ENCODE data around the gene CTSS. TPM values are rescaled to one million over a fixed set of nuclear protein-coding genes. Genes with fewer than 3 reads are reported as not detected.
"Not testable (repeated sequence)": the region's sequence is repeated elsewhere in the genome, so short reads cannot be mapped to it uniquely, and the experiment has no call there.

CTSS gene
- 5.6 and 6.1 TPM in 2 replicates for total RNA-seq (2014; rRNA removed)
- polyA plus RNA-seq (2012): 3.1 TPM

DNA sequence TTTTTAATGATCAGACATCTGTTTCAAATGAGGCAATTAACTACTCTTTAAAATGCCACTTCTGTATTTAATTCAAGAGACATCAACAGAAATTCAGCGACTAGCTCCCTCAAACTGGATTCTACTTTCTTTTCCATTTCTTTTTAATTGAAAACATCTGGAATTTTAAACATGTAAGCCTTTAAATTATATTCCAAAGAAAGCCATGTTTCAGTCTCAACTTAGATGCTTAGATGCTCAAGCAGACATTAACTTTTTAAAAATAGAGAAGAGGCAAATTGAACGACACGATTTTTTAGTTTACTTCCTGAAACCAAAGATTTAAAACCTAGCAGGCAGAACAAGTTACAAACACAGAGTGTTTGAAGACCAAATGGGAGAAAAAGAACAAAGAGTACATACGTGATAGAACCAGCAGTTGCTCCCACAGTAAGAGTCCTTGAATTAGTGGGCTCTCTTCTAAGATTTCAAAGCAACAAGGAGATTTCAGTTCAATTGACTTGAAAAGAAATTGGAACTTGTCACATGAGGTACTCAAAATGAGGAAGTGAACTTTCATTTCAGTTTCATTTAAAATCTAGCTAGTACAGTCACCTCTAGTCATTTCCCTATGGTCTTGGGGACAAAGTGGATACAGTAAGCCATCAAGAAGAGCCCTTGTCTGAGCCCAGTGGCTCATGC is at the start of gene CTSS:
Gene CTSS, minus strand, starts transcription at position 483 of the 681 bp plus-strand sequence. CDS start 1,015 bp downstream, outside the sequence.
- peak; percentile 20 for DNase-seq (ENCODE audit: low read depth)

DNA sequence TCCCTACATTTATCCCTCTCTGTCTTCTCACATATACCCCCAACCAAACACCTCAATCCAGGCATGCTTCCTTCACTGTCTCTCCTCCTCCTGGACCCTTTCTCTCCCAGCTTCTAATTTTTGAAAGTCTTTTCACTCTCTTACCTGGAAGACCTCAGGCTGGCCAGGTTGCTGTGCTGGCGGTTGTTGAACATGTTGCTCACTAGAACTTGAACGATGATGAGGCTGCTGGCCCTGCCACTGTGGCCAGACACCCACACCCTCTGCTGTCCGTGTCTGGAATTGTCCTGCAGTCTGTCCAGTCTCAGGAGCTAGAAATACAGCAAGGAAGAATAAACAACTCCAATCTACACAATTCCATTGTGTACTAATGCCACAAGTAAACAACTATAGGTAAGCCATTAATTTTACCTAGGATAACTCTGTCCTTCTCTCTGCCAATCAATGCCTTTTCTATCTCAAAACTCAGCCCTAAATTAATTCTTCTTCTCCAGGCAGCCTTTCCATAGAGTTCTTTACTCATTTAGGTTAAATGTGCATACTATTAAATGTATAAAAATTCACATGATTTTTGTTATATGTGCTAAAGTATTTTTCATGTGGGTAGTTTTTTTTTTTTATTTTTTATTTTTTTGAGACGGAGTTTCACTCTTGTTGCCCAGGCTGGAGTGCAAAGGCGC is 47.6 kb upstream of the CTSS start:
- DNase-seq (ENCODE audit: low read depth): peak; percentile 49

DNA sequence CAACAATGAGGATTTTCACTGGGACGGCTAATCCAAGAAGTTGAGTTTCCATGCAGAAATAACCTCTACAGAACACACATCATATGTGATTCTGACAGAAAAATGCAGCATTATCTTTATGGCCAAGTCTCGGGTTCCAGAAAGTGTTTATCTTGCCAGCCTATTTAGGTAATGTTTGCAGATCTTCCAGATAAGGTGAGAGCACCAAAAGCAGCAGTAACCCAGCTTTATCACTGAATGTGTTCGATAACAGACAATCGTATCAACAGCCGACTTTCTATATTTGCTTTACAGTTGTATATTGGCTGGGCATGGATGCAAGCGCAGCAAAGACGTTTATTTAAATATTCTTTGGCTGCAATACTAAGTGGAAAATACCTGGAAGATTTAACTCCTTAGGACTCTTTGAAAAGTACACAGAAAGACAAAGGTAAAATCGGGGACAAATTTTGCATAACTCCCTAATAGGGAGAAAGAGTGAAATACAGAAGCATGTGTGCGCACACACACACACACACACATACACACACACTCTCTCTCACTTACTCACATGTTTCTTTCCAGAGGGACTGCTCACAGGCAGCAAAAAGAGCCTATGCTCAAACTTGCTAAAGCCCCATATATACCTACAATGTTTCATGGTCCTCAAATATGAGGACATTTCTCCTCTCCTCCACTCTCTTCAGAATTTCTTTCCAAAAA is 45.5 kb upstream of the CTSS start:
- DNase-seq (ENCODE audit: low read depth): no peak

GRCh38 chr1:150809651-150810050 is 44.1 kb upstream of the CTSS start:
- DNase-seq (ENCODE audit: low read depth): peak; percentile 71

DNA sequence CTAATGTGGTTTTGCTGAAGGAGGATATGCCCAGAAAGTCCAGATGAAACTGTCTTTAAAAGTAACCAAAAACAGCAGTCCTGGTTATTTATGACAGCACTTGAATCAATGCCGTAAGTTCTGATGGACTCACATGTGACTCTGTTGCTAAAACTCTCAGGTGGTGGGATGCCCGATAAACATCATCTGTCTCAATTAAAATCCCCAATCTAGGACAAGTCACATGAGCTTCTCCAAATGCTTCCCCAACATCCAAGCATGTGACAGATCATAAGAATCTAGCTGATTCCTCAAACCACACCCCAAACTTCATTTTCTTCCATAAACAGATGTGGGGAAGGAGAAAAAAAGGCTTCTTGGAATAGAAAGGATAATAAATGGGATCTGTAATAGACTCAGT is 43.3 kb upstream of the CTSS start:
- no peak for DNase-seq (ENCODE audit: low read depth)

DNA sequence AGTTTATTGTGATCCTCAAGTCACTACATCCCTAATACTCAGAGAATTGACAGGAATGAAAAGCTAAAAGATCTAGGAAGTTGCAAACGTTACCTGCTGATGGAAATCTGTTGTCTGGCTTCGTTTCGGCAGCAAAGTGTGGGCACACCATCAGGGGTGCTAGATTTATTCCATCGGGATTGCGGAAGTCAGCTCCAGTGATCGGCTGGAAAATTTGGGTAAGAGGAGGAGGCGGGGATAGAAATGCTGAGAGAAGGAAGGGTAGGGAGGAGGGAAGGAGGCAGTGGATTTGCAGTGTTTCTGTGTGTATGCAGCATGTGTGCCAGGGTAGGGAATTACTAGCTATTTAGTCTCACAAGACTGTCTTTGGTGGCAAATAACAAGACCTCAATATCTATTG is 42.5 kb upstream of the CTSS start, which contains the start of gene CTSK:
Gene CTSK, minus strand, starts transcription at position 140 of the 400 bp plus-strand sequence. CDS start 1,455 bp downstream, outside the sequence.
- no peak for DNase-seq (ENCODE audit: low read depth)

- DNase-seq (ENCODE audit: low read depth): no peak
These were observed 41.9 kb upstream of the CTSS start for GRCh38 chr1:150807249-150808023.

- DNase-seq (ENCODE audit: low read depth): no peak
These were observed 40.3 kb upstream of the CTSS start for GRCh38 chr1:150805899-150806298.

- DNase-seq (ENCODE audit: low read depth): no peak
These were observed 39.1 kb upstream of the CTSS start for GRCh38 chr1:150804671-150805070.

DNA sequence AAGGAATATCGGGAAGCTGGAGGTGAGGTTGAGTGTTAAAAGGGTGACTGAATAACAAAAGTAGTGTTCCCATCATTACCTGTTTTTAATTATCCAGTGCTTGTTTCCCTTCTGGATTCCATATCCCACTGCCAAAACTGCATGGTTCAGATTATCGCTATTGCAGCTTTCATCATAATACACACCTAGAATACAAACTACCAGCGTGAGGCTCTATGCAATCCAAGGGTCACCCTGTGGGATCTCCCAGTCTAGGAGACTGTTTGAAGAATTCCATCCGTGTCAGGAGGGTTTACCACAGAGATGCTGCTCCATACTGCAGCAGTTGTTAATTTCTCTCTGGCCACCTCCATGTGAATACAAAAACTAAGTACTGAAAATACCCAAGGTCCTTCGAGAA is 33.5 kb upstream of the CTSS start:
- DNase-seq (ENCODE audit: low read depth): no peak

GRCh38 chr1:150798525-150798924 is 32.9 kb upstream of the CTSS start:
- no peak for DNase-seq (ENCODE audit: low read depth)

DNA sequence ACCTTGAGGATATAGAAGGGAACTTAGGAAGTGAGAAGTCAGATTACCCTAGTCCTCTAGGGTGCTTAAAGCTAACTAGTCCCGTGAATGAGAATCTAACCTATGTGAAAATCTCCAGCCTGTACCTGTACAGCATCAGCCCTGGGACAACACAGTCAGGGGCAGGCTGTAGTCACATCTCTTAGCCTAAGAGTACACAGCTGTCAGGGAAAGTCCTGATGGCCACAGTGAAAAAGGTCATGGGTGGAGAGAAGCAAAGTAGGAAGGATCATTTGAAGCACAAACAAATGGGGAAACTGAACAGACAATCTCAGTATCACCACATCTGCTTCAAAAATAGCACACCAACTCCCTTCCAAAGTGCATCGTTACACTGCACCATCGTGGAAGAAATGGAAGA is 30.8 kb upstream of the CTSS start:
- no peak for DNase-seq (ENCODE audit: low read depth)

DNA sequence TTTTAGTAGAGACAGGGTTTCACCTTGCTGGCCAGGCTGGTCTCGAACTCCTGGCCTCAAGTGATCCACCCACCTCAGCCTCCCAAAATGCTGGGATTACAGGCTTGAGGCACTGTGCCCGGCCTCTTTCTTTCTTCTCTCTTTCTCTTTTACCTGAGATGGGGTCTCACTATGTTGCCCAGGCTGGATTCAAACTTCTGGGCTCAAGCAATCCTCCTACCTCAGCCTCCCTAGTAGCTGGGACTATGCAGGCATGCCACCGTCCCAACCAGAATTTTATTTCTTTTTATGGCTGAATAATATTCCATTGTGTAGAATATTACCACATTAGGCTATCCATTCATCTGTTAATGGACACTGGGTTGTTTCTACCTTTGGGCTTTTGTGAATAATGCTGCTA is 28.2 kb upstream of the CTSS start:
- DNase-seq (ENCODE audit: low read depth): not testable (repeated sequence)

DNA sequence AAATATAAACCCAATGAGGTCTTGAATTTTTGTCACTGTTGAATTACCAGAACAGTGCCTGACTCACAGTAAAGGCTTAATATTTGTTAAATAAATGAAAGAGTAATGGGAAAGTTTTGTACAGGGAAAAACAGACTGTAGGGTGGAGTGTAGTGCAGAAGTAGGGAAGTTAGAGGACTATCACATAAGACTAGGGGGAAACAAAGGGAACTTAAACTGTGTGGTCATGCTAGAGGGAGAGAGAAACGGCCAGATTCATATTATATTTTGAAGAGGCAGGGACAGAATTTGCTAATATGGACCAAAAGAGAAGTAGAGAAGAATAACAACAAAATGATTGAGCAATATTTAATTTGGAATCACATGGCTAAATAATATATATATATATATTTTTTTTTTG is 27.6 kb upstream of the CTSS start:
- no peak for DNase-seq (ENCODE audit: low read depth)

- DNase-seq (ENCODE audit: low read depth): no peak
These were observed 26.0 kb upstream of the CTSS start for GRCh38 chr1:150791585-150791984.

DNA sequence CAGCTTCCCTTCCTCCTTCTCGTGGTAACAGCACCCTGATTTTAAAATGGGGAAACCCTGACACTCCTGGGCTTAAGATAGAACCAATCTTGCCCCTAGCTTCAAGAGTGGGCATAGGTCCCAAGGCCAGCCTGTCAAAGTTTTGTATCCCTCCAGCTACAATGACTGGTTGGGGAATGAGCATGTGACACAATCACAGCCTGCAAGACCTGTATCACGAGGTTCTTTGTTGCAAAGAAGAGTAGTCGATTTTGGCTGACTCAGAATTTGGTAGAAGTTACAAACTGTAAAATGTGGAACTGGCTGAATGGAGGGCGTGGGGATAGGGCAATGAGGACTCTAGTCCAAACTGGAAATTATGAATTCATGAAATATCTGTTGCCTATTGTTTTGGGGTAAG is 23.8 kb upstream of the CTSS start:
- peak; percentile 3 for DNase-seq (ENCODE audit: low read depth)

DNA sequence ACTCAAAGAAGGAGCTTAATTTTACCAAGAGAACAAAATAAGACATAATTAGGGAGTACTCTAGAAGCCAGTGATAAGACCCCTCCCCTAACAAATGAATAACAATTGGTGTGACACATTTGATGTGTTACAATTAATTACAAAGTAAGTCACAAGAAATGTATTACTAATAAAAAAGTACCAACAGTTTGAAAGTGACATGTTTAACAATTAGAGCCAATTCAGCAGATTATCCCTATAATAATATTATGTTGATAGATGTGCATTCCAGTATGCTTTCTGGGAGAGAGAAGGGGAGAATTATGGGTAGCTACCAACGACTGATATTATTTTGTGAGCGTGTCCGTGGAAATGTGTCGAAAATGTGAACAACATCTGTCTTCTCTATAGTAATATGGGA is 23.4 kb upstream of the CTSS start:
- no peak for DNase-seq (ENCODE audit: low read depth)

DNA sequence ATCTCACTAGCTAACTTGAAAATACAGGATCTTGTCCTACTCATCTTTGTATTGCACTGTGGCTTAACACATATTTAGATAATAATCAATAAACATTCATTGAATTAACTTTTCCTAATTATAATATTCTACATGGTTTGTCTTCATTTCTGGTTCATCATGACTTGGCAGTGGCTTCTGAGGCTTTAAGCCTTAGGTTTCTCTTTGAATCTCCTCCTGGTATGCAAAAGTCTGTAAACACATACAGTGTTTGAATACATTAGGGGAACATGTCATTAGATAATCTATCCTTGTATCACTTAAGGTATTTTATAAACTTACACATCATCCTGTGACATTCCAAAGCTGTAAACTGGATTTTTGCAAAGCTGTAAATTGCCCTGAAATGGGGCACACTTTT is 21.9 kb upstream of the CTSS start:
- DNase-seq (ENCODE audit: low read depth): no peak

- no peak for DNase-seq (ENCODE audit: low read depth)
These were observed 14.9 kb upstream of the CTSS start for GRCh38 chr1:150780510-150780909.

- no peak for DNase-seq (ENCODE audit: low read depth)
These were observed 12.8 kb upstream of the CTSS start for GRCh38 chr1:150778409-150778808.

- DNase-seq (ENCODE audit: low read depth): no peak
These were observed 12.0 kb upstream of the CTSS start for GRCh38 chr1:150777544-150777943.
